CD4-positive, alpha-beta T cell (primary cell): Measurements from ENCODE around the gene GRIN2A. TPM values are rescaled to one million over a fixed set of nuclear protein-coding genes. Genes with fewer than 3 reads are reported as not detected.

ENCODE experiments used
- ATAC-seq: fragments of 200-7000 bp; cut with Tn5 transposase; one replicate; pipeline ENCODE4 v1.10.0; 2022; ENCODE audit warnings: mild to moderate bottlenecking; ENCODE audit not compliant: poor library complexity
- CTCF ChIA-PET: fragments of 350-600 bp; sonication (Branson Sonifier 250); formaldehyde crosslinking; loops from one replicate; lab custom pipeline; 2021; ENCODE audit warnings: antibody characterized with exemption, inconsistent platforms; lab: Charles Lee
- POLR2A ChIA-PET: fragments of 350-600 bp; sonication (Branson Sonifier 250); formaldehyde crosslinking; loops from one replicate; lab custom pipeline; 2021; ENCODE audit warnings: antibody characterized with exemption, inconsistent platforms; lab: Charles Lee
- DNase-seq, 14 experiments: peaks; one replicate each; pipeline ENCODE4 v3.0.0-alpha.2; 2013 to 2020; ENCODE audit warnings: mixed read lengths in 2 of 14
- H3K27ac ChIP-seq, 2 donors: one replicate each; pipeline versions ENCODE4 v1.5.1 to v1.7.0; 2013; ENCODE audit warnings: low read length in 2 of 2, low read depth in 1 of 2, mild to moderate bottlenecking in 1 of 2
- H3K27me3 ChIP-seq, 2 experiments: 1 replicate in 1 of 2; 2 replicates in 1 of 2; pipeline versions ENCODE4 v1.6.1 to v1.7.0; 2013; ENCODE audit warnings: low read length in 2 of 2, control low read depth in 1 of 2, mild to moderate bottlenecking in 1 of 2, moderate library complexity in 1 of 2; ENCODE audit not compliant: insufficient read depth in 2 of 2, control insufficient read depth in 1 of 2
- H3K36me3 ChIP-seq: one replicate; pipeline ENCODE4 v1.6.1; 2013; ENCODE audit warnings: low read length, control low read depth; ENCODE audit not compliant: insufficient read depth
- H3K4me1 ChIP-seq: one replicate; pipeline ENCODE4 v1.6.1; 2013; ENCODE audit warnings: low read length, control low read depth; ENCODE audit not compliant: insufficient read depth
- H3K4me3 ChIP-seq: one replicate; pipeline ENCODE4 v1.5.1; 2013; ENCODE audit warnings: mild to moderate bottlenecking, low read length, moderate library complexity
- H3K9me3 ChIP-seq, 2 experiments: 1 replicate in 1 of 2; 2 replicates in 1 of 2; pipeline versions ENCODE4 v1.6.1 to v1.7.0; 2013; ENCODE audit warnings: low read length in 2 of 2, mild to moderate bottlenecking in 2 of 2, control low read depth in 1 of 2, moderate library complexity in 1 of 2; ENCODE audit not compliant: control insufficient read depth in 1 of 2, insufficient read depth in 1 of 2
- H3K27ac Mint-ChIP-seq: one replicate; pipeline ENCODE4 v1.8.0; 2020; ENCODE audit warnings: mixed read lengths
- H3K27me3 Mint-ChIP-seq: one replicate; pipeline ENCODE4 v1.8.0; 2021; ENCODE audit warnings: mixed read lengths
- H3K36me3 Mint-ChIP-seq: one replicate; pipeline ENCODE4 v1.8.0; 2021; ENCODE audit warnings: low read depth, mixed read lengths
- H3K4me1 Mint-ChIP-seq: one replicate; pipeline ENCODE4 v1.8.0; 2021; ENCODE audit warnings: low read depth, mixed read lengths
- H3K4me3 Mint-ChIP-seq: one replicate; pipeline ENCODE4 v1.8.0; 2020; ENCODE audit warnings: mild to moderate bottlenecking, mixed read lengths
- H3K9me3 Mint-ChIP-seq: one replicate; pipeline ENCODE4 v1.8.0; 2020; ENCODE audit warnings: mixed read lengths
- intact Hi-C, 2 experiments: fragments of 100-400 bp; cut with DNase I in 1 of 2; cut with micrococcal nuclease in 1 of 2; formaldehyde crosslinking; loops; one replicate each; pipeline versions ENCODE4 v1.15.1 to v1.9.0; 2023 to 2025; cut with DNase I, micrococcal nuclease
- total RNA-seq, 174 experiments: library from RNA in 2 of 174; stranded (reverse) in 2 of 174; gene quantifications; one replicate each; pipeline ENCODE4 v1.2.3 and lab custom pipeline; 2021 to 2026
- TF ChIP-seq, protein P1 (sequence below): fragments of 200-600 bp; IDR thresholded peaks from one replicate; pipeline ENCODE4 v1.8.0; 2022; ENCODE audit warnings: antibody characterized with exemption, mild to moderate bottlenecking

GRIN2A gene
- total RNA-seq, 2 experiments from 2014 or later, result not detected

DNA sequence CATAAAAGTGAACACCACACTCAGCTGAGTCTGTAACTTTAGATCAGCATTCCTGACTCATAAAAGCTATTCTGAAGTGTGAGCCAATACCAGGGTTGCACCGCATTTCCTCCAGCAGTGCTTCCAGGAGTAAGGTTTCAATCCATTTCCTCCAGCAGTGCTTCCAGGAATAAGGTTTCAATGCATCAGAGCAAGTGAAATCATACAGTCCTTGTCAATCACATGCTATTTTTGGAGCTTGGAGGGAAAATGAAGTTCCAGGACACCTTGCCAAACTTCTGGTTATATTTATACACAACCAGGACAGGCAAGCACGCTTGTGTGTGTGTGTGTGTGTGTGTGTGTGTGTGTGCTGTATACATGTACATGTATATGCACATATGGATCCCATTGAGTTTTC lies 327.6 kb downstream of the GRIN2A start:
- no peak for ATAC-seq
- POLR2A ChIA-PET, result no interaction called here

DNA sequence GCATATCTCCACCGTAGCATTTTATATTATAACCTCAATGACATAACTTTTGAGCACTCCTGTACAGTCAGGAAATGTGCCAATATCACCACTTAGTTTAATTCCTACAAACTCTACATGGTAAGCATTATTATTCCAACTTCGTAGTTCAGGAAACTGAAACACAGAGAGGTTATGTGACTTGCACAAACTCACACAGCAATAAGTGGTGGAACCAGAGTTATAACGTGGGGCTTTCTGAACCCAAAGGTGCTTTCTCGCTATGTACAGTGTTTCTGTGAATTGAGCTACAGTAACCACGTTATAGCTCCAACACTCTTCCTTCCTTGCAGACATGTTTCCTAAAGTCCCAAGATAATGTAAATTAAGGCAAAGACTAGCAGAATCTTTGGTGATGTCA lies 330.2 kb downstream of the GRIN2A start:
- no peaks in the 10 kb centered on the region for H3K36me3 ChIP-seq
- CTCF ChIA-PET, result no interaction called here

More for the DNA sequence above, 327.6 kb downstream of the GRIN2A start:
- Mint-ChIP-seq H3K27me3 (no peaks in the 10 kb centered on the region), H3K36me3 (no peaks in the 10 kb centered on the region), H3K4me1 (no peaks in the 10 kb centered on the region), H3K9me3 (no peaks in the 10 kb centered on the region), H3K27ac (no peak overlapping the region), H3K4me3 (no peak overlapping the region)
- no peaks in the 10 kb centered on the region for H3K4me1 ChIP-seq
- no peak overlapping the region for H3K27ac ChIP-seq
- CTCF ChIA-PET, result no interaction called here
- no peaks in the 10 kb centered on the region for H3K27me3 ChIP-seq
- intact Hi-C loops, result no loop called here
- H3K9me3 ChIP-seq, result peaks cover 0 to 4% of the 10 kb centered on the region in 2 experiments
- no peak for DNase-seq
- H3K36me3 ChIP-seq, result no peaks in the 10 kb centered on the region
- no peak overlapping the region for H3K4me3 ChIP-seq
- TF ChIP-seq, protein P1, sequence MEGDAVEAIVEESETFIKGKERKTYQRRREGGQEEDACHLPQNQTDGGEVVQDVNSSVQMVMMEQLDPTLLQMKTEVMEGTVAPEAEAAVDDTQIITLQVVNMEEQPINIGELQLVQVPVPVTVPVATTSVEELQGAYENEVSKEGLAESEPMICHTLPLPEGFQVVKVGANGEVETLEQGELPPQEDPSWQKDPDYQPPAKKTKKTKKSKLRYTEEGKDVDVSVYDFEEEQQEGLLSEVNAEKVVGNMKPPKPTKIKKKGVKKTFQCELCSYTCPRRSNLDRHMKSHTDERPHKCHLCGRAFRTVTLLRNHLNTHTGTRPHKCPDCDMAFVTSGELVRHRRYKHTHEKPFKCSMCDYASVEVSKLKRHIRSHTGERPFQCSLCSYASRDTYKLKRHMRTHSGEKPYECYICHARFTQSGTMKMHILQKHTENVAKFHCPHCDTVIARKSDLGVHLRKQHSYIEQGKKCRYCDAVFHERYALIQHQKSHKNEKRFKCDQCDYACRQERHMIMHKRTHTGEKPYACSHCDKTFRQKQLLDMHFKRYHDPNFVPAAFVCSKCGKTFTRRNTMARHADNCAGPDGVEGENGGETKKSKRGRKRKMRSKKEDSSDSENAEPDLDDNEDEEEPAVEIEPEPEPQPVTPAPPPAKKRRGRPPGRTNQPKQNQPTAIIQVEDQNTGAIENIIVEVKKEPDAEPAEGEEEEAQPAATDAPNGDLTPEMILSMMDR, result no peak

DNA sequence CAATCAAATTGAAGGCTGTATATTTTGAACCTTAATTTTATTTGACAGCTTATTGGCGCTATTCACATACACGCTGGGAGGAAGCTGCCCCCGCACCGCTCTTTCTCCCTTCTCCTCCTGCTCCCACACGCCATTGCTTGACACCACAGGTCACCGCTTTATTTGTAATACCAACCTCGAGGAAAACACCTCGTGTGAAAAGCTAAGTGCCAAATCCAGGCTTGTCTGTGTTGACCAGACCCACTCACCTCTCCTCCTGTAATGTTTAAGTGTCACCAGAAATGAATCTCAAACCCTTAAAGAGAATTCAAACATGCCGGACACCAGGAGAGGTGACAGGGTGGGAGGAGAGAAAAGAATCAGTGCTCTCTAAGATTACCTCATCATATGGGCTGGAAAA lies 331.4 kb downstream of the GRIN2A start:
- Histone ChIP-seq H3K36me3 (no peaks in the 10 kb centered on the region), H3K4me3 (no peak overlapping the region), H3K27ac (no peak overlapping the region), H3K4me1 (no peaks in the 10 kb centered on the region), H3K9me3 (peaks cover 0 to 6% of the 10 kb centered on the region in 2 experiments), H3K27me3 (no peaks in the 10 kb centered on the region)
- ChIA-PET CTCF (no interaction called here), POLR2A (no interaction called here)
- no peak for ATAC-seq
- H3K4me3 Mint-ChIP-seq, result no peak overlapping the region
- no peak for DNase-seq
- intact Hi-C loops, result no loop called here
- H3K4me1 Mint-ChIP-seq, result no peaks in the 10 kb centered on the region
- no peaks in the 10 kb centered on the region for H3K27me3 Mint-ChIP-seq
- no peak overlapping the region for H3K27ac Mint-ChIP-seq
- TF ChIP-seq, protein P1, result no peak
- H3K9me3 Mint-ChIP-seq, result no peaks in the 10 kb centered on the region
- no peaks in the 10 kb centered on the region for H3K36me3 Mint-ChIP-seq

More for the DNA sequence above, 330.2 kb downstream of the GRIN2A start:
- Mint-ChIP-seq H3K36me3 (no peaks in the 10 kb centered on the region), H3K27me3 (no peaks in the 10 kb centered on the region), H3K9me3 (no peaks in the 10 kb centered on the region), H3K4me1 (no peaks in the 10 kb centered on the region), H3K4me3 (no peak overlapping the region), H3K27ac (no peak overlapping the region)
- Histone ChIP-seq H3K4me3 (no peak overlapping the region), H3K4me1 (no peaks in the 10 kb centered on the region), H3K27me3 (no peaks in the 10 kb centered on the region), H3K27ac (no peak overlapping the region), H3K9me3 (peaks cover 0 to 6% of the 10 kb centered on the region in 2 experiments)
- TF ChIP-seq, protein P1, result no peak
- DNase-seq (no peak), ATAC-seq (no peak)
- intact Hi-C loops, result no loop called here
- POLR2A ChIA-PET, result no interaction called here
